Measurements from ENCODE around the gene SETD1B. TPM values are rescaled to one million over a fixed set of nuclear protein-coding genes. Genes with fewer than 3 reads are reported as not detected.

Gene SETD1B
- total RNA-seq, 1 donor from 2014 or later = 1.8 TPM

DNA sequence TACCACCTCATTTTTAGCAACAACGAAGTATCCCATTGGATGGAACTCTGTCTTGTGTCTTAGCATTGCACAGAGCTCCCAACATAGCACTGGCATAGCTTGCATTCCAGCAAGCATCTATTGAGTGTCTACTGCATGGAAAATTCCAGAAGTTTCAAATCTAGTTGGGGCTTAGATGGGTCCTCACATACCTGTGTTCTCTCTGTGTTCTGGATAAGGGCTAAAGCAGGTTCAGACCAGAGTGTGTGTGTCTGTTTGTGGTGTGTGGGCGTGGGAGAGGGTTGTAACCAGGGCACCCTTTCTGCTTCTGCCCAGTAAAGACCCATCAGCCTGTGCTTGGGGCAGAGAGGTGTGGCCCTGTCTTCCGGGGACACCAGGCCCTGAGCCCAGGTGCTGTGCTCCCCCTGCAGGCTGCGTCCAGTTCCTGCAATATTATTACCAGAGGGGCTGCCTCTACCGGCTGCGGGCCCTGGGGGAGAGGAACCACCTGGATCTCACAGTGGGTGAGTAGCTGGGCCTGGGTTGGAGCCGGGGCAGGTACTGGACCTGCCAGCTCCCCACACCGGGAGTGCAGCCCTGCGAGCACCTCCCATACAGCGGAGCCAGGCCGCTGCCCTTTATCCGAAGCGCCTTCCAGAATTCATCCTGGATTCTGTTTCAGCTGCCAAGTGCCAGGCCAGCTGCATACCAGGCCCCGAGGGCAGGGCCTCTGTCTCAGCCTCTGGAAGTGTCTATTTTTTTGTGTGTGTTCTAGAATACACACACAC is 30.6 kb upstream of the SETD1B start:
- H3K4me1 Mint-ChIP-seq = peaks cover 16% of the 10 kb centered on the region
- no peaks in the 10 kb centered on the region for H3K79me2 ChIP-seq (ENCODE audit: low read depth)
- H3K27ac Mint-ChIP-seq = no peak overlapping the region
- H3K4me2 ChIP-seq = no peak overlapping the region
- no peak overlapping the region for H3K9ac ChIP-seq
- no peaks in the 10 kb centered on the region for H3K27me3 ChIP-seq
- no peak overlapping the region for H3K27ac ChIP-seq
- peaks cover 2% of the 10 kb centered on the region for H3K27me3 Mint-ChIP-seq (ENCODE audit: insufficient read depth, low read depth)
- H3K9me3 ChIP-seq (ENCODE audit: low read depth) = no peaks in the 10 kb centered on the region
- no peaks in the 10 kb centered on the region for H3K36me3 ChIP-seq
- peaks cover 11% of the 10 kb centered on the region for H3K4me1 ChIP-seq
- H4K20me1 ChIP-seq (ENCODE audit: low read depth) = no peaks in the 10 kb centered on the region
- no peaks in the 10 kb centered on the region for H3K36me3 Mint-ChIP-seq
- no peak overlapping the region for H2AFZ ChIP-seq (replicated peaks)
- H3K4me3 Mint-ChIP-seq = no peak overlapping the region
- DNase-seq (ENCODE audit: low spot score) = peak; percentile 82
- H3K9me3 Mint-ChIP-seq = no peaks in the 10 kb centered on the region
- no peak overlapping the region for H3K4me3 ChIP-seq
- TF ChIP-seq EZH2phosphoT487 (IDR thresholded peaks at IDR 0.05) (no peak), EZH2 (IDR thresholded peaks at IDR 0.05) (no peak)
- TF ChIP-seq, protein P1, sequence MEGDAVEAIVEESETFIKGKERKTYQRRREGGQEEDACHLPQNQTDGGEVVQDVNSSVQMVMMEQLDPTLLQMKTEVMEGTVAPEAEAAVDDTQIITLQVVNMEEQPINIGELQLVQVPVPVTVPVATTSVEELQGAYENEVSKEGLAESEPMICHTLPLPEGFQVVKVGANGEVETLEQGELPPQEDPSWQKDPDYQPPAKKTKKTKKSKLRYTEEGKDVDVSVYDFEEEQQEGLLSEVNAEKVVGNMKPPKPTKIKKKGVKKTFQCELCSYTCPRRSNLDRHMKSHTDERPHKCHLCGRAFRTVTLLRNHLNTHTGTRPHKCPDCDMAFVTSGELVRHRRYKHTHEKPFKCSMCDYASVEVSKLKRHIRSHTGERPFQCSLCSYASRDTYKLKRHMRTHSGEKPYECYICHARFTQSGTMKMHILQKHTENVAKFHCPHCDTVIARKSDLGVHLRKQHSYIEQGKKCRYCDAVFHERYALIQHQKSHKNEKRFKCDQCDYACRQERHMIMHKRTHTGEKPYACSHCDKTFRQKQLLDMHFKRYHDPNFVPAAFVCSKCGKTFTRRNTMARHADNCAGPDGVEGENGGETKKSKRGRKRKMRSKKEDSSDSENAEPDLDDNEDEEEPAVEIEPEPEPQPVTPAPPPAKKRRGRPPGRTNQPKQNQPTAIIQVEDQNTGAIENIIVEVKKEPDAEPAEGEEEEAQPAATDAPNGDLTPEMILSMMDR (IDR thresholded peaks at IDR 0.05) = peak; percentile 88
- peaks cover 12% of the 10 kb centered on the region for H3F3A ChIP-seq (ENCODE audit: low read depth)

DNA sequence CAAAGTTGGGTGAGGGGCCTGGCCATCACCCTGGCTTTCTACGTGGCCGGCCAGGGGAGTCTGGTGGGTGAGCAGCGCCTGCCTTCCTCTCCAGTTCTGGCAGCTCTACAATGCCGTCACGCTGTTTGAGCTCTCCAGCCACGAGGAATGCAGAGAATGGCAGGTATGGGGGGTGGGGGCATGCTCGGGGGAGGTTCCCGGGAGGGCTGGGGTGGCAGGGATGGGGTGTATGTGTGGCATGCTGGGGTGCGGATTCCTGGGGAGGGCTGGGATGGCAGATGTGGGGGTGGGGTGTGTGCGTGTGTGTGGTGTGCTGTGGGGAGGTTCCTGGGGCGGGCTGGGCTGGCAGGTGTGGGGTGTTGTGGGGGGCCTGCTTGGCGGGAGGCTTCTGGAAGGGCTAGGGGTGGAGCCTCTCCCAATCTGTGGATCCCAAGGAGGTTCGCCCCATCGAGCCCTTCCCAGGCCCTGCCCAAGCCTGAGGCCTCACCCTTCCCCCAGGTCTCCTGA is 28.8 kb upstream of the SETD1B start:
- H3K27ac ChIP-seq = no peak overlapping the region
- no peaks in the 10 kb centered on the region for H3K9me3 Mint-ChIP-seq
- H4K20me1 ChIP-seq (ENCODE audit: low read depth) = no peaks in the 10 kb centered on the region
- no peaks in the 10 kb centered on the region for H3K9me3 ChIP-seq (ENCODE audit: low read depth)
- no peak overlapping the region for H3K27ac Mint-ChIP-seq
- H3K27me3 ChIP-seq = no peaks in the 10 kb centered on the region
- no peaks in the 10 kb centered on the region for H3K36me3 Mint-ChIP-seq
- peak; percentile 45 for DNase-seq (ENCODE audit: low spot score)
- peaks cover 2% of the 10 kb centered on the region for H3K27me3 Mint-ChIP-seq (ENCODE audit: insufficient read depth, low read depth)
- H3K4me1 Mint-ChIP-seq = peaks cover 13% of the 10 kb centered on the region
- no peak overlapping the region for H3K4me3 ChIP-seq
- TF ChIP-seq EZH2phosphoT487 (IDR thresholded peaks at IDR 0.05) (no peak), EZH2 (IDR thresholded peaks at IDR 0.05) (no peak)
- TF ChIP-seq, protein P1 (IDR thresholded peaks at IDR 0.05) = no peak
- H3K9ac ChIP-seq = no peak overlapping the region
- no peaks in the 10 kb centered on the region for H3K36me3 ChIP-seq
- H3K4me2 ChIP-seq = no peak overlapping the region
- H3F3A ChIP-seq (ENCODE audit: low read depth) = peaks cover 12% of the 10 kb centered on the region
- H3K4me1 ChIP-seq = peaks cover 11% of the 10 kb centered on the region
- H3K79me2 ChIP-seq (ENCODE audit: low read depth) = no peaks in the 10 kb centered on the region
- H3K4me3 Mint-ChIP-seq = no peak overlapping the region
- no peak overlapping the region for H2AFZ ChIP-seq (replicated peaks)

DNA sequence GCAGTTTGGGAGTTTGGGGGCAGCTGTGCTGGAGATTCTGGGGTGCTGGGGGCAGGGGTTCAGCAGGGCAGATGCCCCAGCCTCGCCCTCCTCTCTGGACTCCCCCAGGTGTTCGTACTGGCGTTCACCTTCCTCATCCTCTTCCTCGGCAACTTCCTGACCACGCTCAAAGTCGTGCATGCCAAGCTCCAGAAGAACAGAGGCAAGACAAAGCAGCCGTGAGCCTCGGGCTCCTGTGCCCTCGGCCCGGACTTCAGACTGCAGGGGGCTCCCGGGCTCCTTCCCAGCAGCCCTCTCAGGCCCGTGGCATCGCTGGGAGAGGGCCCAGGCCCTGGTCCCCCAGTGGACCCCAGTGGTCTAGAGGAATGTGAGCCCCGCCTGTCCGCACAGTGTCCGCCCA is 28.3 kb upstream of the SETD1B start:
- TF ChIP-seq EZH2 (IDR thresholded peaks at IDR 0.05) = no peak
- TF ChIP-seq, protein P1 (IDR thresholded peaks at IDR 0.05) = no peak
- no peak for TF ChIP-seq EZH2phosphoT487 (IDR thresholded peaks at IDR 0.05)
- Histone ChIP-seq H4K20me1 (ENCODE audit: low read depth) (no peaks in the 10 kb centered on the region), H3F3A (ENCODE audit: low read depth) (peaks cover 12% of the 10 kb centered on the region), H3K27me3 (no peaks in the 10 kb centered on the region), H3K79me2 (ENCODE audit: low read depth) (no peaks in the 10 kb centered on the region), H3K9ac (no peak overlapping the region), H3K4me1 (peaks cover 7% of the 10 kb centered on the region), H3K4me3 (no peak overlapping the region), H2AFZ (replicated peaks) (no peak overlapping the region), H3K9me3 (ENCODE audit: low read depth) (no peaks in the 10 kb centered on the region), H3K36me3 (no peaks in the 10 kb centered on the region), H3K4me2 (no peak overlapping the region), H3K27ac (no peak overlapping the region)
- Mint-ChIP-seq H3K36me3 (no peaks in the 10 kb centered on the region), H3K9me3 (no peaks in the 10 kb centered on the region), H3K4me1 (peaks cover 8% of the 10 kb centered on the region), H3K27ac (no peak overlapping the region), H3K4me3 (no peak overlapping the region), H3K27me3 (ENCODE audit: insufficient read depth, low read depth) (peaks cover 6% of the 10 kb centered on the region)
- DNase-seq (ENCODE audit: low spot score) = no peak
